HG02678 (cell line): Measurements from ENCODE around the gene PSMC1.

ENCODE experiments used
- ATAC-seq: cut with Tn5 transposase; IDR thresholded peaks from one replicate; pipeline ENCODE4 v1.9.1; 2021; ENCODE audit warnings: mild to moderate bottlenecking, moderate library complexity; ENCODE audit not compliant: unreplicated experiment

Gene PSMC1

DNA sequence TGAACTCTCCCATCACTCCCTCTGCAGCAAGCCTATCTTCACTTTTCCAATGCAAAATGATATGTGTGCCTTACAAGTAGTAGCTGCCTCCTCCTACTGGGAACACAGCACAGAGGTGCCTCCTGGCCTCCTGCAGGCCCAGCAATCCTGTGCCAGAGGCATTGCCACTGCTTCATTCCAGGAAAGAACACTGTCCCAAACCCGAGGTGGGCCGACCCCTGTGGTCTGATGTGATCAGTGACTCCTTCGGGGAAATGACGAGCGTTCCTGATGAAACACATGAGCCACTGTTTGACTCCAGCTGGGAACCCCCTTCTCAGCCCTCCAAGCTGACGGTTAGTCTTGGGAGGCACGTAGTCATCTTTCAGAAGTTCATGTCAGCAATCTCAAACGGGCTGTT is 19.5 kb downstream of the PSMC1 start:
- no peak for ATAC-seq

DNA sequence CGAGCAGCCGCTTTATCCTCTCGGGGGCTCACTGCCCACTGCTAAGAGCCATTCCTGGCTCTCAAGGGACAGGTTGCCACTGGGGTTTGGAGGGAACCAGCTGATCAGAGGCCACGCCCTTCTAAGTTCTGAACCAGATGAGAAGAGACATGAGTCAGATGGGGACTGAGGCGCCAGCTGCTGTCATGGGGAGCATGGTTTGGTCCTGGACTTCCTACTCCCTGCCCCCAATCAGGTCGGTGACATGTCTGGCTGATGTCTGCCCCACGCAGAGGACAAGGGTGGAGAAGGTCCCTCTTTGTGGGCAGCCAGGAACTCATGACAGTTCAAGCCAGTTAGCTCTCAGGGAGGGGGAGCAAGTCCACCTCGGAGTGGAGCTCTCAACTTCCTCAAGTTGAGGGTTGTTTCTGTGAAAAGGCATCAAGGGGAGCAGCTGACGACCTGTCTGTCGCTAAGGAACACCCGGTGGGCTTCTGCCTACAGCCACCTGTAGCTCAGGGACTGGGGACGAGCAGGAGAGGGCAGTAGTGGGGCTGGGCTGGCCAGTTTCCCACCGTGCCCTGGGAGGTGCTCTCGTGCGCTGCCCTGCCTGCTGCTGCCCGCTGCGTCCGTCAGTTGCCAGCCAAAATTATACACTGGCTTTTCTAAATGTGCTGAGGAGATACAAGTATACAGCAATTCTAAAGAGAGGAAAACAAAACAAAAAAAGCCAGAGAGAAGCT is 20.5 kb downstream of the PSMC1 start:
- no peak for ATAC-seq

DNA sequence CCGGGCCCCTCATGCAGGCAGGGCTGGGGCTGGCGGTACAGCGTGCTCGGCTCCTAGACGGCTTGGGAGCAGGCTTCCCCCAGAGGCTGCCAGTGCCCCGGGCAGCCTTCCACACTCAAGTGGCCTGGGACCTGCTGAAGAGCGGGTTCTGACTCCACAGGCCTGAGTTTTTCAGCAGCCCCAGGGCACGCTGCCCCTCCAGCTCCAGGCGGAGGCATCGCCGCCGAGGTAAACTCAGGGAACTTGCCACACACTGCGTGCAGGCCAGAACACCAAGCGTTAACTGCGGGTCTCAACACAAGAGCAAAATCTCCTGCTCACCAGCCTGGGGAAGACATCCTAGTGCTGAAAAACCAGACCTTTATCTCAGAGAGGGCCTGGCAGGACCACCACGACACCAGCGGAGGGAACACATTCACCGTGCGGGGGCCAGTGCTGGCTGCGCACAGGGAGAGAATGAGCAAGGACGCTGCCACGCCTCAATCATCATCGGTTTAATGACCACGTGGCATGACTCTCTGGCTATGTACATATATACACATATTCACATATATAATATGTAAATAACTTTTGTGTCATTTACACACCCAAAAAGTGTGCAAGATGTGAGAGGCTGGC is 21.3 kb downstream of the PSMC1 start:
- no peak for ATAC-seq

DNA sequence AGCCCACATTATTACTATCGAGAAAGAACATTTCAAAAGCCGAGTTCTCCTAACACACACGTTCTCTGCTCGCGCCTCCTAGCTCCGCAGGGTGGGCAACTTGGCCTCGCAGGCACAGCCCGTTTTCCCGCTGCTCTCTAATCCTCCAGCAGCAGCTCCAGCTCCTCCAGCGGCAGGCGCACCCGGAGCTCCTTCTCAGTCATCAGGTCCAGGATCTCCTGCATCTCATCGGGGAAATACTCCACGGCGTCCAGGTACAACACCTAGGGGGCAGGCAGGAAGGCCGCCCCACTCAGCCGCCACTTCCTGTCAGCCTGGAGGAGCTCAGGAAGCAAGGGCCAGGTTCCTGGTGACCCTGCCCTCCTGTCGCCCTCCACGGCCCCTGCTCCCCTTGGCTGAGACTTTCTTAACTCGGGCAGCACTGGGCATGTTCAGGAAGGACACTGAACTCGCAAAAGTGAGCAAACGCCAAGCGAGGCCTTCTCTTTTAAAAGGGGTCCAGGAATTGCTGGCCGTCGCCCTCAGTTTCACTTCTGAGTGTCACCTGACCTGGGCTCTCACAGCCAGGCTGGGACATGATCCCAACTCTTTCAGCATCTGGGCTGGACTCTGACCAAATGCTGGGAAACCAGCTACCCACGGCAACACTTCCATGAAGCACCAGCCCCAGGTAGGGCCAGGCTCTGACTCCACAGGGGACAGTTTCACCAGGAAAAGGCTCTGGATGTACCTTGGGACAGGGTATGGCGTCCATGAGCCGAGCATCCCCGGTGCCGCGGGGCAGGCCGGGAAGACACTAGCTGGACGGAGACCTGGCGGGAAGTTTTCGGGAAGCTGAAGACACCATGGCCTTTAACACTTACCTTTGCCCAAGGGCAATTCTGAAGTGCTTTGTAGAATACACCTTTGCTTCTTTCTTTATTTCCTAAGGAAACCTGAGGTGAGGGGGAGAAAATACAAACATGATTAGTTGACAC is 22.1 kb downstream of the PSMC1 start:
- ATAC-seq, result no peak

DNA sequence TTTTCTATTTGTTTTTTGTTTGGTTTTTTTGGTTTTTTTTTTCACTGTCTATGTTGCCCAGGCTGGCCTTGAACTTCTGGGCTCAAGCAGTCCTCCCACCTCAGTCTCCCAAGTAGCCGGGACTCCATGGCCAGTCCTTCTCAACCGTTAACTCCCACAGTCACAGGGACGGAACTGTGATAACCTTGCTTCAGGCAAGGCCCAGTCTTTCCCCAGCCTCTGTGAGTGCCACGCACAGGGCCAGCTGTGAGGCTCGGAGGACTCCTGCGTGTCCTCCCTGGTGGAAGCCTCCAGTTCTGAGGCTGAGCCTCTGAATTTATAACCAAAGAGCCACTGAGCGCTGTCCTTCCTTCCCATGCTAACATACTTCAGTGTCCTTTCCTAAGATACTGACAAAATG is 23.7 kb downstream of the PSMC1 start:
- ATAC-seq, result no peak

DNA sequence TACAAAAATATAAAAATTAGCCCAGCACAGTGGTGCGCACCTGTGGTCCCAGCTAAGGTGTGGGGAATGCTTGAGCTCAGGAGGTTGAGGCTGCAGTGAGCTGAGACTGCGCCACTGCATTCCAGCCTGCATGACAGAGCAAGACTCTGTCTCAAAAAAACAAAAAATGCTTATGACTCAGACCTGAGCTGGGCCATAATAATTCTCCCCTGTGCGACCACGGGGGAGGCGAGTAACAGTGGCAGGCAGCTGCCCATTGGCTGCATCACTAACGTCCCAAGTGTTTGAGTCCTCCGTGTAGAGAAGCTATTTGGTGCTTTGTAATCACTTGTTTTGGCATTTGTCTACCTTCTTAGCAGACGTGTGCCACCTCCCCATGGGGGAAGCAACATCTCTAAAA is 24.9 kb downstream of the PSMC1 start:
- ATAC-seq, result no peak

DNA sequence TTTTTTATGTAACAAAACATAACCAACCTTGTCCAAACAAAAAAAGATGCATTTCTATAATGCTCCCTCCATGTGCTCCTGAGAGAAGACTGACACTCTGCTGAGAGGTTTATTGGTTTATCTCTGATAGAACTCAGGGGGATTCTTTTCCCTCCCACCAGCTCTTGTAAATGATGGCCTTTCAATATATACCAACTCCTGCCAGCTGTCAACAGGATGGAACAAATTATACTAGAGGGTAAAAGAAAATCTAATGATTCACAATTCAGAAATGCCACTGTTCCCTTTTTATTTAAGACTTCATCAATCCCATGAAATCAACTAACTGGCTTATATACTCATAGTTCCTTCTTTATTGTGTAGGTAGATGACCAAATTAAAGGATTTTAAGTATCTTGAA is 25.4 kb downstream of the PSMC1 start:
- ATAC-seq, result no peak

DNA sequence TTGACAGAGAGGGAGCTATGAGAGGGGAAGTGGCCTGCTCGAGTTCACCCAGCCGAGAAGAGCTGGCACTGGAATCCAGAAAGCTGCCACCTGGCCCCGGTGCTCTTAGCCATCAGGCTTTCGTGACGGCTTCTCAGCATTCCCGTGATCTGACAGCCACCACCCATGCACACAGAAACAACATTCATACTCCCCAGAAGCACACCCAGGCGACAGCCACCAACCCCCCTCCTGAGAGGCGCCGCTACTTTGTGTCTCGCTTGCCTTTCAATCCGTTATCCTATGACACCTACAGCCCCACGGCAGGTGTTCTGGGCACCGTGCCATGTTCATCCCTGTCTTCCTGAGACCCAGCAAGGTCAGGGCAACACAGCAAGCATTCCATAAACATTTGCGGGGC is 31.4 kb downstream of the PSMC1 start:
- ATAC-seq, result no peak

DNA sequence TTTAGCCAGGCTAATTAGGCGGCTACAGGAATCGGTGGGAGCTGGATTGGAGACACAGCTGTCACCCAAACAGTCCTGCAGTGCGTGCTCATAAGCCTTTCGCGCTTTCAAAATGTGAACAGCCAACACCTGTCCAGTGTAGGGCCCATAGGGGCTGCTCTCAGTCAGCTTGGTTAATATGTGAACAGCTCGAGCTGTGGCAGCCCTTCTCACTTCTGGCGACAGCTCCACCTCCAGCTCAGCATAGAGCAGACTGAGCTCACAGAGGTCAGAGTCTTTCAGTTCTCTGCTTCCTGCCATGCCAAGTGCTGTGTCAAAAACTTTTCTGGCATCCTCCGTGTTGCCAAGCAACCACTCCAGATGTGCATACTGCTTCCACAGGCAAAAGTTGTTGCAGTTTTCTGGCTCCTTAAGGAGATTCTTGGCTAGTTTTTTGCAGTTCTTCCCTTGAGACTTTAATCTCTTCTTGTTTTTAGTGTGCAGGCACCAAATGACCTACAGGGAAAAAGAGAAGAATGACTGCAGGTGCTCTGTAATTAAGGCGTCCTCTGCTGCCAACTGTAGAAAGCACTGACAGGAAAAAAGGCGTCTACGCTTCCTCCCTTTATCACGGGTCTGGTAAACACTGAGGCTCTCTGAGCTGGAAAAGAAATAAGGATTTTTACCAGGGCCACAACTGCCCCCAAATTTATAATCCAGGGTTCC is 32.5 kb downstream of the PSMC1 start:
- peak; percentile 99 for ATAC-seq

DNA sequence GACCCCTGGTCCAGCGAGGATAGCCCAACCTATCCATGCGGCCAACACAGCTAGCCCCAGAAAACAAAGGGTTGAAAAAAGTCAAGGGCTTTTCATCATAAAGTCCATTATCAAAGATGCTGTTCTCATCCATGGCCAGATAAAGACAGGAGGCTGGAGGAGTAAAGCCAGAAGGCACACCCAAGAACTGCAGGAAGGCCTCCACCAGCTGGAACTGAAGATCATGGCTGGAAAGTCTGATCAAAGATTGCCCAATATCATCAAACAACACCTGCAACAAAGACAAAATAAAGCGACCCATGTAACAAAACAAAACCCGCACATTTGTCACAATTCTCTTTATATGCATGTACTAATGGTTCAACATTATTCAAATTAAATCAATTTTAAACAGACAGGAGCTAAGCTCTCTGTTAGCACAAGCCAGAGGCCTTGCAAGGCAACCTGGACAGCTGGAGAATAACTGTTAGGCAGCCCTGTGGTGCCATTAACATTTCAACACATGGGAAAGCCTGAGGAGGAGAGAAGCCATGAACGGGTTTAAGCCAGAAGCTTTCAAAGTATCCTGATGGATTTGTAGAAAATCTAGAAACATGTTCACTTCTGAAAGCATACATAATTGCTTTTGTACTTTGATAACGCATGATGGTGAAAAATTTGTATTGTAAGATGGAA is 34.1 kb downstream of the PSMC1 start:
- no peak for ATAC-seq

DNA sequence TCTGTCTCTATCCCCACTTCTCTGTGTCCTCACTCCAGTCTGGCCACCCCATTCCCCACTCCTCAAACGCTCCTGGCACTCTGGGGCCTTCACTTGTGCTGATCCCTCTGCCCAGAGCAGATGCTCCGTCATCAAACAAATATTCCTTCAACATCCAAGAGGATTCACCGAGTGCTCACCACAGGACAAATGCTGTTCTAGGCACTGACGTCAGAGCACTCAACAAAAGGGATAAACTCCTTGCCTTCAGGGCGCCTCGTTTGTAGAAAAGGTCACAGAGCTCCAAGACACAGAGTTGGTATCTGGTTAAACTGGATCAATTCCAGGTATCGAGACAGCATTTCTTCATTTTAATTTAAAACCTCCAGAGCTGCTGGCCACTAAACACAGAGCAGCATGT is 35.3 kb downstream of the PSMC1 start:
- ATAC-seq, result no peak

DNA sequence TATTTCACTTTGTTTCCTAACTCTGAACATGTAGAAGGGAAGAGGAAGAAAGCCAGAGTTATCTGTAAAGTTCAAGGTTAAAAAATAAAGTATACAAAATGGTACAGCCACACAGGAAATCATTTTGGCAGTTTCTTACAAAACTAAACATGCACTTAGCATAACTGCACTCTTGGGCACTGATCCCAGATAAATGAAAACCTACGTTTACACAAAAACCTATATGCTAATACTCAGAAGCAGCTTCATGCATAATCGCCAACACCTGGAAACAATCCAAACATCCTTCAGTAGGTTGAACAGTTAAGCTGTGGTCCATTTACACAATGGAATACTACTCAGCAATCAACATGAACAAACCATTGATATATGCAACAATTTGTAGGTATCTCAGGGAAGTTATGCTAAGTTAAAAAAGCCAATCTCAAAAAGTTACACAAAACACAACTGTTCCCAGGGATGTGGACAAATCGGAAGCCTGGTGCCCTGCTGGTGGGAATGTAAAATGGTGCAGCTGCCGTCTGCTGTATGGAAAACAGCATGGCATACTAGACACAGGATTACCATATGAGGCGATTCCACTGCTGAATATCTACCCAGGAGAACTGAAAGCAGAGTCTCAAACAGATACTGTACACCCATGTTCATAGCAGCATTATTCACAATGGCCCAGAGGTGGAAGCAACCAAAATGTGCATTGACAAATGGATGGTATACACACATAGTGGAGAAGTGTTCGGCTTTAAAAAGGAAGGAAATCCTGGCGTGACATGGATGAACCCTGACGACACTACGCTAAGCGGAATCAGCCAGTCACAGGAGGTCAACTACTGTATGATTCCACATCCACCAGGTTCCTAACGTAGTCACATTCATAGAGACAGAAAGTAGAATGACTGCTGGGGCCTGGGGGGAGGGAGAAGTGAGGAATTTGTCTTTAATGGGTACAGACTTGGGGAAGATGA is 37.7 kb downstream of the PSMC1 start:
- no peak for ATAC-seq

DNA sequence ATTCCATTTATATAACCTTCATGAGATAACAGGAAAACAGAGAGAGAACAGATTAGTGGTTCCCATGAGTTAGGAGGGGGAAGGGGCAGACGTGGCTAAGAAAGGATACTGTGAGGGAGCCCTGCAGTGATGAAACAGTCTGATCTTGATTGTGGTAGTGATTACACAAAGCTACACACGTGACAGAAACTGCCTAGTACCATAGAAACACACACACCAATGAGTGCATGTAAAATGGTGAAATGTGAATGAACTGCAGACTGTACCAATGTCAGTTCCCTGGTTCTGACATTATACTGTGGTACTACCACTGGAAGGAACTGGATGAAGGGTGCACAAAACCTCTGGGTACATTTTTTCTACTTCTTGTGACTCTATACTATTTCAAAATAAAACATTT is 38.5 kb downstream of the PSMC1 start:
- no peak for ATAC-seq

DNA sequence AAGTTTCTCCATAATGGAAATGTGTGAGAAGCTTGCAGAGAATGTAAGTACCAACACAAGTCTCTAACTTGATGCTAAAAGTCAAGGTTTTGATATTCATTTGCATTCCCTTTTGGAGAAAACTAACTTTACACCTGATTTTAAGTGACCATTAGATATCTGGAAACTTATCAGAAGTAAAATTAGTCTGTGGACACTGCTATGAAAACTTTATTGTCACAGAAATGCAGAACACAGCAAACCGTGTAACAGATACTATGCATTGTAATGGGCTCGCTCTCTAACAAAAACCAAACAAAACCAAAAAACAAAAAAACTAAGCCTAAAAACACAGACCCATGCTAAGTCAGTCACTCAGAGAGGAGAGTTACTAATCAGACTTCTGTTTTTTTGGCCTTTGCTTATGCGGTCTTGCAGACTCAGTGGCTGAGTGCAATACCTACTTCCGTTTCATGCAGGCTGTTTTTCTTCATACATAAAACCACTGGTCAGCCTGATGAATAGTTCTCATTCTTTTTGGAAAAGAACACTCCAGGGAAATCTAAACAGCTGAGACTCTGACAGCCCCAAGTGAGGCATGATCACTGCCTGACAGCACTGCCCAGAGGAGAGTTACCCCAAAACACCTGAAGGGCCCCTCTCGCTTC is 39.6 kb downstream of the PSMC1 start:
- ATAC-seq, result no peak

DNA sequence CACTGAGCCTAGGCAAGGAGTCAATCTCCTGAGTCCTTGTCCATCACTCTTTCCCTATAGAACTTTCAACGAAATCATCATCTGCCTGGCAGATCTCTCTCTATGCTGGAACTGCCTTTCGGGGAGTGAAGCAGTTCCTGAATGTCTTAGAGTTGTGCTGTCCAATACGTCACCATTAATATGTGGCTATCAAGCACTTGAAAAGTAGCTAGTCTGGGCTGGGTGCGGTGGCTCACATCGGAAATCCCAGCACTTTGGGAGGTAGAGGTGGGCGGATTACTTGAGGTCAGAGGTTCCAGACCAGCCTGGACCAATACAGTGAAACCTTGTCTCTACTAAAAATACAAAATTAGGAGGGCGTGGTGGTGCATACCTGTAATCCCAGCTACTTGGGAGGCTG is 40.3 kb downstream of the PSMC1 start:
- no peak for ATAC-seq

DNA sequence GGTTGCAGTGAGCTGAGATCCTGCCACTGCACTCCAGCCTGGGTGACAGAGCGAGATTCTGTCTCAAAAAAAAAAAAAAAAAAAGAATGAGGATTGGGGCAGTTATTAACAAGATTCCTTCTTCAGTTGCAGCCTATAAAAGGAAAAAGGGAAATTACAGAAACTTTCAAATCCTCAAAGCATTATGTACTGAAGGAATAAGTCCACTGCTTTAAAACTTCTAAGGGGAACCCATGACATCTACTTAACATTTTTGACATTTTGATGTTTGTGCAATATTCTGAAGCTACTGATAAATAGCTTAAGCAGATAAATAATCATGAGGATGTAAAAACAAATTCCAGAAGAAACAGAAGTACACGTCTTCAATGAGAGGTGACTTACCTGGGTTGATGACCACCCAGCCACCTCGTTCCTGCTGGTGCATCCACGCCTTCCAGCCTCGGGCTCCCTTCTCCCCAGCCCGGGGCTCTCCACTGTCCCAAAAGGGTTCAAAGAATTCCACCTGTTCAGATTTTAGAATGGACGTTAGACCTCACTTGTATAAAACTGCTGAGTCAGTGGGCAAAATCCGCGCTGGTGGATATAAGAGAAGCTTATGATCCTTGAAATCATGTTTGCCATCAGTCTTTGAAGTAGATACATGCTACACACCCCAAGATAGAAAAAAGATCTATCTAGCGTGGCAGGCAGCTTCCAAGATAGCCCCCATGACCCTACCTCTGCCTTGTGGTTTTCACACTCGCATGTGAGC is 41.7 kb downstream of the PSMC1 start:
- ATAC-seq, result no peak

DNA sequence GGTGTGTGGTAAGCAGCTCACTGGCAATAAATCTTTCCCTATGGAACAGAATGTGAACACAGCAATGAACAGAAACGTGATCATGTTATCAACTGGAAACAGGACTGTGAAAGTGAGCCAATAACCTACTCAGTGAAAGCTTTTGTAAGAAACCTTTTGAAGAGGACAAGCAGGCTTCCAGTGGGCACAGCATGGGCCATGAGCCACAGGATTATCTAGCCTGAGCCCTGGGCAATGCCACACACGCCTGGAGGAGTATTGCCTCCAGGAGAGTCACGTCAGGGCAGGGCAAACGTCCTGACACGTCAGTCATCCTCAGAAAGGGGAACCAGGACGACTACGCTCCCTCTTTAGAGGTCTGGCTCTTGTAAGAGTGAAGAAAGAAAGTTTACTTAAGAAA is 43.1 kb downstream of the PSMC1 start:
- no peak for ATAC-seq

DNA sequence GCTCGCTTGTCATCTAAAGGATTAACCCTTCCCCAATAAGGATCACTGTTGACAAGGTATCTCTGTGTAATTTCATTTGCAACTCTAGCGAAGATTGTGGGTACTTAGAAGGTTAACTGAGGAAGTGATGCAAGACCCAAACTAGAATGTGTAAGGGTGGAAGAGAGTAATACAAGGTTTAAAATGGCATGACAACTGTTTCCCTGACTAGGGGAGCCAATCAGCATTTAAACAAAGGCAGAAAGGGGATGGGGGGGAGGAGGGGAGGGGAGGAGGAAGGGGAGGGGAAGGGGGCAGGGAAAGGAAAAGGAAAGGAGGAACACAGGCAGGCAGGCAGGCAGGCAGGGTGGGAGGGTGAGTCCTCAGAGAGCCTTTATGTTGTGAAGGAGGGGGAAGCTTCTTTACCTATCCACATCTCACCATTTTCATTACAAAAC is 44.3 kb downstream of the PSMC1 start:
- ATAC-seq, result no peak
